Measurements from ENCODE around the gene PSMC4. TPM values are rescaled to one million over a fixed set of nuclear protein-coding genes. Genes with fewer than 3 reads are reported as not detected.

The PSMC4 gene
- total RNA-seq, 1 experiment from 2014 or later = 258 TPM

- H3K36me3 ChIP-seq (ENCODE audit: low read depth, low read length) = peaks cover 30% of the 10 kb centered on the region
- H3K4me1 ChIP-seq (ENCODE audit: insufficient read depth, low read length) = peaks cover 9% of the 10 kb centered on the region; the same call in 1 of the 2 replicates
- TSS peak; percentile 64 for BruUV-seq (replicated peaks)
- ATAC-seq = no peak
- no peaks in the 10 kb centered on the region for H3K27me3 ChIP-seq (ENCODE audit: low read length)
- intact Hi-C loops (cut with micrococcal nuclease) = loop anchor here (2.0 to 10.0 kb wide), 2 partner anchors 67 to 85 kb away; partner anchors contain the start of gene ZNF780B
- ChIA-PET POLR2A (ENCODE audit: unreplicated experiment) (interaction anchor here (1.0 kb wide), 1 partner anchor 120 kb away, joined by 4 read pairs; the partner anchor contains the start of gene ZNF780A), CTCF (interaction anchor here (0.6 to 1.5 kb wide), 5 partner anchors 46 to 1430 kb away, joined by 3 to 11 read pairs (median 3); no protein-coding TSS in a partner anchor)
- peak overlapping the region; percentile 51 for H3K27ac ChIP-seq (ENCODE audit: low read length)
- H4K20me1 ChIP-seq (ENCODE audit: low read length) = no peaks in the 10 kb centered on the region
- peaks cover 40% of the 10 kb centered on the region for H3K79me2 ChIP-seq (ENCODE audit: low read length)
- H3K9ac ChIP-seq (ENCODE audit: low read length) = peak overlapping the region; percentile 97
- DNase-seq = no peak
- H3K9me3 ChIP-seq (ENCODE audit: low read length) = no peaks in the 10 kb centered on the region
- H2AFZ ChIP-seq (ENCODE audit: low read length) = peak overlapping the region; percentile 60
- H3F3A ChIP-seq (ENCODE audit: low read length, unreplicated experiment) = no peaks in the 10 kb centered on the region
- TF ChIP-seq EZH2 (IDR thresholded peaks at IDR 0.05; ENCODE audit: low read length, unreplicated experiment) (no peak), EZH2phosphoT487 (IDR thresholded peaks at IDR 0.05; ENCODE audit: borderline replicate concordance, low read length) (no peak), CTCF (conservative IDR thresholded peaks at IDR 0.05; ENCODE audit: low read depth, low read length) (no peak)
- H3K4me2 ChIP-seq (ENCODE audit: low read length) = peak overlapping the region; percentile 95
- peak overlapping the region; percentile 88 for H3K4me3 ChIP-seq (ENCODE audit: low read length)
- H3K9me2 ChIP-seq (replicated peaks; ENCODE audit: low read length) = no peaks in the 10 kb centered on the region
Observed at GRCh38 chr19:39971380-39972035, 543 bp downstream of the PSMC4 start.

- Histone ChIP-seq H4K20me1 (ENCODE audit: low read length) (no peaks in the 10 kb centered on the region), H3K4me3 (ENCODE audit: low read length) (no peak overlapping the region), H3K4me2 (ENCODE audit: low read length) (no peak overlapping the region), H2AFZ (ENCODE audit: low read length) (no peak overlapping the region), H3K9me3 (ENCODE audit: low read length) (no peaks in the 10 kb centered on the region), H3F3A (ENCODE audit: low read length, unreplicated experiment) (no peaks in the 10 kb centered on the region), H3K79me2 (ENCODE audit: low read length) (peaks cover 38% of the 10 kb centered on the region), H3K36me3 (ENCODE audit: low read depth, low read length) (peaks cover 46% of the 10 kb centered on the region), H3K9me2 (replicated peaks; ENCODE audit: low read length) (no peaks in the 10 kb centered on the region), H3K27me3 (ENCODE audit: low read length) (no peaks in the 10 kb centered on the region), H3K4me1 (ENCODE audit: insufficient read depth, low read length) (peaks cover 7% of the 10 kb centered on the region; the same call in 1 of the 2 replicates), H3K27ac (ENCODE audit: low read length) (no peak overlapping the region), H3K9ac (ENCODE audit: low read length) (no peak overlapping the region)
- intact Hi-C loops (cut with micrococcal nuclease) = loop anchor here (10.0 kb wide), 1 partner anchor 70 kb away; no protein-coding TSS in a partner anchor
- ATAC-seq (no peak), DNase-seq (no peak)
- ChIA-PET POLR2A (ENCODE audit: unreplicated experiment) (no interaction called here), CTCF (no interaction called here)
- BruUV-seq (replicated peaks) = no TSS peak
- TF ChIP-seq EZH2 (IDR thresholded peaks at IDR 0.05; ENCODE audit: low read length, unreplicated experiment) (no peak), CTCF (conservative IDR thresholded peaks at IDR 0.05; ENCODE audit: low read depth, low read length) (no peak), EZH2phosphoT487 (IDR thresholded peaks at IDR 0.05; ENCODE audit: borderline replicate concordance, low read length) (no peak)
Observed at GRCh38 chr19:39974377-39975155, 3.6 kb downstream of the PSMC4 start.

Measured in PC-3 (cell line).